COLO668 (cell line): ENCODE measurements around the gene SMYD3.

Experiments used
- DNase-seq: peaks from one replicate; lab custom pipeline; 2025; ENCODE audit not compliant: unreplicated experiment; lab: John Stamatoyannopoulos, UW

The SMYD3 gene

DNA sequence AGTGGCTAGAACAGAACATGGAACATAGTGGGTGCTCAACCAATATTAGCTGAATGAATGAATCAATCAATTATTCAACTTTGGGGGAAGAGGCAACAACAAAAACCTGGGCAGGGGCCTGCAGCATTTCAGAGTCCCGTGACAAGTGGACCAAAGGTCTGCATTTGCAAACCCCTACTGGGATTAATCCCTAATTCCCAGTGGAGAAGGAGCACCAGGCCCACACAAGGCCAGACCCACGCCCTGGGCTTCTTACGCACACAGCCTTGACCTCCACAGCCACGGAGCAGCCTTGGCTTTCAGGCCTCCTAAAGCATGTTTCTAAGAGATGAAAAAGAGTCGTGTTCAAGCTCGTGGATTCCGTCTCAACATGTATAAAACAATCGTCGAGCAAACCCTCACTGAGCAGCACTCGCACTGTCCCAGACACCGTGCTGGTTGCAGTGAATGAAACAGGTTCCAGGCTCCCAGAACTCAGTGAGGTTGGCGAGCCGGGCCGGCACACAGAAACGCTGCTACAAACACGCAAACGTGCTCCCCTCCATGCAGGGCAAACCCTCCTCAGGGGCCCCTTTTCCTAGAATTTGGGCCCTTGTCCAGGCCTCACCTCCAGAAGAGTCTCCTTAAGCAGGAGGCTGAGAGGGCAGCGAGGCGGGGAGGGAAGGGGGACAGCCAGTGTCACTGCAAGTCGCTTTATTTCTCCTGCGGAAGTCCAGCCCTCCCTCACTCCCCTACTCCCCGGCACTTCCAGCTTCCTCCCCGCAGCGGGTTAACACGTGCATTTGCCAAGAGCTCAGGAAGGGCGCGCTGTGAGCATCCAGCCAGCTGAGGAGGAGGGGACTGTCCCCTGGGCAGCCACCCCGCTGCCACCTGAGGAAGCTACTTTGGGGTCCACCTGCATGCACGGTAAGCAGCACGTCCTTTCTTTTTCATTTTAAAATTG, 795.8 kb downstream of the SMYD3 start:
- DNase-seq = no peak

DNA sequence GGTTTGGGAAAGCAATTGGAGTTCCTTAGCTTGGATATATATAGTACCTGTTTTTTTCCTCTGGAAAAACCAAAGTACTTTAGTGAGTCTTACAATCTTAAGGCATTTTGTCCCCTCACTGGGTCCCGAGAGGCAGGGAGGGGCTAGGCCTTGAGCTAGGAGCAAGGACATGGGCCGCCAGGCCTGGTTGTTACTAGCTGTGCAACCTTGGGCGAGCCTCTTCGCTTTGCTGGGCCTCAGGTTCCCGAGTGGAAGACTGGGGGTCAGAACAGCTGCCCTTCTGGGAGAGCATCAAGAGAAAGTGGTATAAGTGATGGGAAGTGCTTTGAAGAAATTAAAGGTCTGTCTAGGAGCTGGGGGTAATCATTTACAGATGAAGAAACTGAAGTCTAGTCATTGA, 799.1 kb downstream of the SMYD3 start:
- no peak for DNase-seq

DNA sequence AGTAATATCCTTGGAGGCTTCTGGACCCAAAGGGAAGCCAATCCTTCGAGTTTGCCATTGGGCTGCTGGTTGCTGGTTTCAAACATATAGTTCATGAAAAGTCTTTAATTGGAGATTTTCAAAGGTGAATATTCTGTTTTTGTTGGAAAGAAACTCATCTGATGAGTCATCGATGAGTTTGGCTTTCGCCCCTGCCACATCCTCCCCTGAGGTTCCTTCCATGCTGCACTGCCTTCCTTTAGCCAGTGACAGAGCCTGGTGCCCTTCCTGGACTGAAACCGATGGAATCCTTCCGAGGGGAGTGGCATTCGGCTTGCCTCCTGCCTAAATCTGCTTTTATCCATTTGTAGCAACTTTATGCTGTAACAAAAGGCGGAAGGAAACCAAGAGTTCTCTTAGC, 802.3 kb downstream of the SMYD3 start:
- DNase-seq = no peak

DNA sequence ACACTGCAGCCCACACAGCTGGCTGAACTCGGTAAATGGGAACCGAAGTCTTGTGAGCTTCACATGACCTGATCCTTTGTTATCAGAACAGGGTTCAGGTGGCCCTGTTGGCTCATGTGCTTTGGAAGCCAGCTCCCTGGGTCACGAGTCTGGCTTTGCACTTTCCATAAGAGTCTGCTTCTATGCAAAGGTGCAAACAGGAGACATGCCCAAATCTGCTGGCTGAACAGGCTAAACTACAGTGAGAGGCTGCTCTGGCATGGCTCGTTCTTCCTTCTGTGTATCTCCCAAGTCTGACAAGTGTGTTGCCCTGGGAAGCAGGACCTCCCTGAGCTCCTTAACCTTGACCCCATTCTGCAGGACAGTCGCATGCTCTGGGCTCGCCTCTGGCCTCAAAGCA, 802.7 kb downstream of the SMYD3 start:
- DNase-seq = no peak

DNA sequence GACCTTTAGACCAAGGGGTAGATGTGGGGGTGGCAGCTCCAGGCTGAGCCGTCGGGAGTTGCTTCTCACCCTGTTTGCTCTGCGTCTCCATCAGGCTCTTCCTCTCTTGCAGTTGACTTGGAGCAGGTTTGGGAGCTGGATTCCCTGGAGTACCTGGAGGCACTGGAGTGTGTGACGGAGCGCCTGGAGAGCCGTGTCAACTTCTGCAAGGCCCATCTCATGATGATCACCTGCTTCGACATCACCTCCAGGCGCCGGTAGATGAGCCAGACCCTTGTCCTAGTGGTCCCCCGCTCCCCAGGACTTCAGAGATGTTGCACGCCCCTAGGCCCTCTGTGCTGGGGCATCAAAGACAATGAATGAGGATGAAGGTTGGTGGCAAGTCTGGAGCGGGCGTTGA, 804.7 kb downstream of the SMYD3 start:
- no peak for DNase-seq

DNA sequence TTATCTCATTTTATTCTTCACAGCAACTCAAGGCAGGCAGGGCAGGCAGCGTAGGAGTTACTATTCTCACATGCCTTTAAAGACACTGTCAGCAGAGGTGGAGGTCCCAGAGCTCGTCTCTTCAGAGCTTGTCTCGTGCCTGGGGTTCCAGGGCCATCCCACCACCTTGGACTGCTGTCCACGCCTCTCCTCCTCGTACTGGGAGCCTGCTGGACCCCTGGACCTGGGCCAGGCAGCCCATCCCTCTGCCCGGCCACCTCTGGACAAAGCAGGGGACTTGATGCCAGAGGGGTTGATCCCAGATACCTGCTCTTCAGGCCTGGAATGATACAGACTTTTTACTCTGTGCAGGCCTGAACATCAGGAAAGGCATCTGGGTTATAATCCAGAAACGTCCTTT, 805.4 kb downstream of the SMYD3 start:
- DNase-seq = no peak

DNA sequence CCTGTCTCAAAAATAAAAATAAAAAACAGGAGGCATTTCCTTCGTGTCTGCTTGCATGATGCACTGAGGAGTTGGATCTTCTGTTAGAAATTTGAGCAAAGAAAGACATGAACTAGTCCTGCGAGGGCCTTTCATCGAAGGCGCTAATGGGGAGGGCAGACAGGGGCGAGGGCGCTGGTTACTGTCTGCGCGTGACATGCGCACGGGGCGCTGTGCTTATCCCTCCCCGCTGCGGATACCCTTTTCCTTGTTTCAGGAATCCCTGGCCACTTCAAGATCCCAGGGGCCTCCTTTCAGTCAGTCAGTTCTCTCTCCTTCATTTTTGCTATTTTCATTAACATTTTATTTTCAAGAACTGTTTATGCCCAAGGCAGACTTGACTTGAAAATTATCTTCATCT, 806.4 kb downstream of the SMYD3 start:
- no peak for DNase-seq
